Stimulated activated CD8-positive, alpha-beta memory T cell treated with anti-CD3 and anti-CD28 coated beads, Interleukin-7, amount 100 ng/mL, for 1 hour (primary cell): ENCODE results near the gene KLHDC4.
"Not testable (repeated sequence)": the region's sequence is repeated elsewhere in the genome, so short reads cannot be mapped to it uniquely, and the experiment has no call there.

Experiments
- DNase-seq, 2 donors: peaks; one replicate each; pipeline ENCODE4 v3.0.0-alpha.2; 2020; ENCODE audit warnings: low read depth in 2 of 2

Gene KLHDC4

GRCh38 chr16:87684711-87685404, 80.9 kb downstream of the KLHDC4 start:
- DNase-seq: no peak

- DNase-seq: no peak
Measured at GRCh38 chr16:87684106-87684677, 81.6 kb downstream of the KLHDC4 start.

GRCh38 chr16:87682852-87683399, 82.9 kb downstream of the KLHDC4 start:
- no peak for DNase-seq

GRCh38 chr16:87681981-87682570, 83.7 kb downstream of the KLHDC4 start:
- no peak for DNase-seq

- DNase-seq: not testable (repeated sequence)
Measured at GRCh38 chr16:87681051-87681602, 84.7 kb downstream of the KLHDC4 start.

GRCh38 chr16:87680272-87680644, 85.5 kb downstream of the KLHDC4 start:
- no peak for DNase-seq

- no peak for DNase-seq
Measured at GRCh38 chr16:87679593-87680271, 86.1 kb downstream of the KLHDC4 start.

- no peak for DNase-seq
Measured at GRCh38 chr16:87678618-87679017, 87.2 kb downstream of the KLHDC4 start.

GRCh38 chr16:87677830-87678229, 88.0 kb downstream of the KLHDC4 start:
- no peak for DNase-seq

GRCh38 chr16:87675111-87675719, 90.6 kb downstream of the KLHDC4 start:
- DNase-seq: no peak

- DNase-seq: no peak
Measured at GRCh38 chr16:87674419-87674818, 91.4 kb downstream of the KLHDC4 start.

- DNase-seq: no peak
Measured at GRCh38 chr16:87671715-87672270, 94.0 kb downstream of the KLHDC4 start.

GRCh38 chr16:87671221-87671620, 94.6 kb downstream of the KLHDC4 start:
- DNase-seq: no peak

- no peak for DNase-seq
Measured at GRCh38 chr16:87669672-87670071, 96.1 kb downstream of the KLHDC4 start.

- no peak for DNase-seq
Measured at GRCh38 chr16:87667946-87668345, 97.8 kb downstream of the KLHDC4 start.

GRCh38 chr16:87667443-87667842, 98.3 kb downstream of the KLHDC4 start:
- DNase-seq: no peak

GRCh38 chr16:87666919-87667318, 98.9 kb downstream of the KLHDC4 start:
- DNase-seq: no peak

- no peak for DNase-seq
Measured at GRCh38 chr16:87665193-87665592, 100.6 kb downstream of the KLHDC4 start.

GRCh38 chr16:87664792-87665191, 101.0 kb downstream of the KLHDC4 start:
- DNase-seq: no peak

GRCh38 chr16:87662254-87663204, 103.3 kb downstream of the KLHDC4 start:
- no peak for DNase-seq
